Hematopoietic multipotent progenitor cell treated with erythropoietin and hydrocortisone succinate and interleukin-3 and kit ligand, for 17 days (in vitro differentiated cells): ENCODE measurements around the gene GM2A.
"Not testable (repeated sequence)": the region's sequence is repeated elsewhere in the genome, so short reads cannot be mapped to it uniquely, and the experiment has no call there.

Experiments
- DNase-seq: peaks from one replicate; pipeline ENCODE4 v3.0.0-alpha.2; 2015; ENCODE audit warnings: low spot score

The GM2A gene

DNA sequence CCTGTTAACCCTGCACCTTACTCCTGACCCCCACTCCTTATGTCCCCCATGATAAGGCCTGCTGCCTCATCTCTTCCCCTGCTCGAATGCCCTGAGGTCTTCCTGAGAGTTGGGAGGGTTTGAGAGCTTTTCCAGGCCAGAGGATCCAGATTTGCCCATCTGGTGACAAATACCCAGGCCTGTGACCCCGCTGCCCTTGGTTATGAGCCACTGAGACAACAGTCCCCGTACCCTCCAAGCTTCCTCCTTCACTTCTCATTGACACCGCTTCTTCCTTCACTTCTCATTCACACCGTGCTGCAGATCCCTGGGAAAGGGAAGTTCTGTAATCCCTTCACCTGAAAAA, 593 bp downstream of the GM2A start:
- DNase-seq, result no peak

DNA sequence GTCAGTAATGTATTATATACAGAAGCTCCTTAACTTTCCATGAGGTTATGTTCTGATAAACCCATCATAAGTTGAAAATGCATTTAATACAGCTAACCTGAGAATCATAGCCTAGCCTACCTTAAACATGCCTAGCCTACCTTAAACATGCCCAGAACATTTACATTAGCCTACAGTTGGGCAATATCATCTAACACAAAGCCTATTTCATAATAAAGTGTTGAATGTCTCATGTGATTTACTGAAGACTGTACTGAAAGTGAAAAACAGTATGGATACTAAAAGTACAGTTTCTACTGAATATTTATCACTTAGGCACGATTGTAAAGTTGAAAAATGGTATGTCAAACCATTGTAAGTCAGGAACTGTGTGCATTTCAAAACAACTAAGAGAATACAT, 1.6 kb downstream of the GM2A start:
- no peak for DNase-seq

DNA sequence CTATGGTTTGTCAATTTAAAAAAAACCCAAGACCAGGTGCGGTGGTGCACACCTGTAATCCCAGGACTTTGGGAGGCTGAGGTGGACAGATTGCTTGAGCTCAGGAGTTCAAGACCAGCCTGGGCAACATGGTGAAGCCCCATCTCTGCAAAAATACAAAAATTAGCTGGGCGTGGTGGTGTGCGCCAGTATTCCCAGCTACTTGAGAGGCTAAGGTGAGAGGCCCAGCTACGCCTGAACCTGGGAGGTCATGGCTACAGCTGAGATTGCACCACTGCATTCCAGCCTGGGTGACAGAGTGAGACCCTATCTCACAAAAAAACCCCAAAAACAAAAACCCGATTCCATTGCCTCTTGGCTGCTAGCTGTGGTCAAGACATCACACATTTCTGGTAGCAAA, 2.0 kb downstream of the GM2A start:
- not testable (repeated sequence) for DNase-seq

DNA sequence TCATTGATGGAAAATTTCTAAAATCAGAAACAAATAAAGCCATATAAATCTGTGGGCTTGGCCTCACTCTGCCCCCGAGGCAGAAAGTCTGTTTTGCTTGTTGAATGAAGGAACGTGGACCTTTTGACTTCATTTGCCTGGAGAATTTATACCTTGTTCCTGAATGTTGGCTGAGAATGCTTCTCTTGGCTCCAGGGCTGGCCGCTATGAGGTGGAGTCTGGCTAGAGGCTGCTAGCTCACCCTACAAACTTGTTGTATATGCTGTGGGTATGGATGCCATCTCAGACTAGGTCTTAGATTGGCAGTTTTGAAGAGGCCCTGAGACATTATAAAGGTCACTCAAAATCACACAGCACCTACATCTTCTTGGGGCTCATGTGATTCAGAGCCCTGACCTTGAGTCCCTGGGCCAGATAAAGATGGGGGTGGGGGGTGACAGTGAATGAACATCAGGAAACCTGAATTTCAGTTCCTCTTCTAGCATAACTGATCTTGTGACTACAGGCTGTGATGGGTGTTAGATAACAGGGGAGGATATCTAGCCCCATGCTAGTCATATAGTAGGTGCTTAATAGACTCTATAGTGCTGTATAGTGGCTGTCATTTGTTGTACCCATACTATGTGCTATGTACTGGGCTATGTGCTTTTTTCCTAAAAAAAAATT, 2.8 kb downstream of the GM2A start:
- no peak for DNase-seq

DNA sequence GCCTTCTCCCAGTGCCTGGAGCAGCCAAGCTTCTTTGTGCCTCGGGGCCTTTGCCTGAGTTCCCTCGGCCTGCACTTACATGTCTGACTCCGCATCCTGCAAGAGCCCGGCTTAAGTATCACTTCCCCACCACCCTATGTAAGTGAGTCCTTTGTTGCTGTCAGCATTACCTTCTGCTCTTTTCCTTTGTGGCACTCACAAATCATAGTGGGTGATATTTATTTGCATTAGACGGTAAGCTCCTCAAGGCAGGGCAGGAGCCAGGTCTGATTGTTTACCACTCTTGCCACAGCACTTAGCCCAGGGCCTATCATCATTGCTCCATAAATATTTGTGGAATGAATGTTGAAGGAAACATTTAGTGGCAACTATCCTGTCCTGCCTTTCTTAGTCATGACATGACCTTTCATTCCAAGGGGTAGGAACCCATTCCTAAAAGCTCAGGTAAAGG, 4.8 kb downstream of the GM2A start:
- DNase-seq, result no peak

DNA sequence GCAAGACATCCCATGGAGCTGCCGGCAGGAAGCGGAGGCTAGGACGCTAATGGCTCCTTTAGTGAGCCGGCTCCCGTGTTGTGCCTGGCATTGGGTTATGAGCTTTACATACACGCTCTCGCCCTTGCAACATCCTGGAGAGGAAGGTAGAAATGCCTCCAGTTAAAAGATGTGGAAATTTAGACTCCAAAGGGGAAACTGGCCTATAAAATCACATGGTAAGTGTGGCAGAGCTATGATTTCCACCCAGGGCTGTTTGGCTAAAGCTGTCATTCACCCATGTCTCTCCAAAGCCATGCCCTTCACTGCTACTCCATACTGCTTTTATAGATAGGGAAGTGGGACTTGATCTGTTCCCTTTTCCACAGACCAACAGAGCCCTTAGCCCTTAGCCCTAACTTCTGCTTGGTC, 5.2 kb downstream of the GM2A start:
- no peak for DNase-seq

DNA sequence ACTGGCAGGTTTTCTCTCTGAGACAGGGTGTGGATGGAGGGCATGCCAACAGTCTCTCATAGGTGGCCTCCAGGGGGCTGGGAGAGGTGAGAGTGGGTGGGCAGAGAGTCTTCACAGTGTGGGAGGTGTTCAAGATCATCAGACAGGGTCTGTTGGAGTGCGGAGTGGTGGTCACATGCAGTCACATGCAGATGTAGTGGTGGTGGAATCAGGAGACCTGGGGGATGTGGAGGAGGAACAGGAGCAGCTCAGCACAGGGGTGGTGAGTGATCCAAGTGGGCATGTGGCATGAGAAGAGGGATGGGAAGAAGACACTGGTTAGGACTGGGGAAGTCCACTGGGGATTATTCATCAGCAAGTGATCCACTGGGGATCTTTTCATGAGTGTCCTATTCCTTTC, 5.8 kb downstream of the GM2A start:
- DNase-seq, result no peak

DNA sequence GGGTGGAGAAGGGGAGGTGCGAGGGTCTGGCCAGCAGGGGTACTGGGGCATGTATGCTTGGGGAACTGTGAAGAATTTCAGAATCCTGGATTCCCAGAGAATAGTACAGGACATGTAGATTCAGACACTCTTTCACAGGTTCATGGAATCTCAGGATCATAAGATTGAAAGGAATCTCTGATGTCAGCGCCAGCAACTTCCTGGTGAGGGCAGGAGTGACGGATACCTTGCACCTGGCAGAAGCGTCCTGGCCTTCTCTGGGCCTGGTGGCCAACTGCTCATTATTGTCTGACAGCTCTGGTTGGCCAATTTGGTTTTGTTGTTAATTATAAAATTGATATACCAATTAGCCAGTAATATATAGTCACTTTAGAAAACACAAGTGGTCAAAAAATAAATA, 6.9 kb downstream of the GM2A start:
- DNase-seq, result no peak

DNA sequence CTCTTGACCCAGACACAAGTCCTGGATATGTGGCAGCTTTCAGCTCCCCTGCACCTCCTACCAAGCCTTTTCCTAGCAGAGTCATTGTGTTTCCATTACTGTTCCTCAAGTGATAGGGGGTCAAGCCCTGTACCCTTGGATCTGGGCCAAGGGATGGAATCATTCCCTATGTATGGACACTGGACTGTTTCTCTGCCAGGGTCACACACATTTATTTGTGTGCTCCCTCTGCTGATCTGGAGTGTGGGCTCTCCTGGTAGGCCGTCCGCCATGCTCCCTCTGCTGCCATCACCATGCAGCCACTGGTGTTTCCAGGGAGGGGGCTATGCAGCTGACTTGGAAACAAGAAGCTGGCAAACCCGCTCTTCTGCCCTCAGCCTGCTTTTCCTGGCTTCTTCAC, 9.5 kb downstream of the GM2A start:
- no peak for DNase-seq

DNA sequence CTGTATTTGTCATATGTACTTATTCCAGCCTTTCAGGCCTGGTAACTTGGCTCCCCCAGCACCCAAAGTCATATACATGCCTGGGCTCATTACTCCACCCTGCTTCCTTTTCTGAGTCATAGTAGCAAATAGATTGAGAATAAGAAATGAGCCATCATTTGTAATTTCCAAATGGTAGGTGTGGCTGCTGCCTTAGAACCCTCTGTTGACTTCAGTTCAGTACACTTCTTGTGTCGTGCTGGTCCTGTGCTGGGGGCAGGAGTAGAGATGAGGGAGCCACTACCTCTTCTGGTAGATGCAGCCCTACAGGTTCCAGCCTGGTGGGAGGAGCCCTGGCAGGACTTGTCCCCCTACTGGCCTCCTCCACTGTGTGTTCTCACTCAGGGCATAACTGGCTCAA, 11.1 kb downstream of the GM2A start:
- no peak for DNase-seq

DNA sequence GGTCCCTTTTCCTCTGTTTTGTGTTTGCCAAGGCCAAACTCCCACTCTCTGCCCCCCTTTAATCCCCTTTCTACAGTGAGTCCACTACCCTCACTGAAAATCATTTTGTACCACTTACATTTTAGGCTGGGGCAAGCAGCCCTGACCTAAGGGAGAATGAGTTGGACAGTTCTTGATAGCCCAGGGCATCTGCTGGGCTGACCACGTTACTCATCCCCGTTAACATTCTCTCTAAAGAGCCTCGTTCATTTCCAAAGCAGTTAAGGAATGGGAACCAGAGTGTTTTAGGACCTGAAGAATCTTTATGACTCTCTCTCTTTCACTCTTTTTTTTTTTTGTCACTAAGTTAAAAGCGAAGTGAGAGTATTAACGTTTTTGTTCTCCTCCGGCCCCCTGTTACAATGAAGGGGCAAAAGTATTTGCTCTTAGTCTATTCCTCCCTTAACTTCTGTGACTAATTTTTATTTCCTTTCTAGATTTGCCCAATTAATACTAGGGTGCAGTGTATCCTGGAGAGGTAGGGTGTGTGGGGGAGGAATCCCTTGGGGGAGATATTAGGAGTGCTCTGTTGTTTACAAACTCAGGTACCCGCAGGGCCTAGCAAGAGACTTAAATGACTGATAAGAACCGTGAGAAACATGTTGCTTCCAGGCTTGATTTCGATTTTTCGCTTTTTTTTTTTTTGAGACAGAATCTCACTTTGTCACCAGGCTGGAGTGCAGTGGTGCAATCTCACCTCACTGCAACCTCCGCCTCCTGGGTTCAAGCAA, 14.7 kb downstream of the GM2A start:
- DNase-seq, result no peak

DNA sequence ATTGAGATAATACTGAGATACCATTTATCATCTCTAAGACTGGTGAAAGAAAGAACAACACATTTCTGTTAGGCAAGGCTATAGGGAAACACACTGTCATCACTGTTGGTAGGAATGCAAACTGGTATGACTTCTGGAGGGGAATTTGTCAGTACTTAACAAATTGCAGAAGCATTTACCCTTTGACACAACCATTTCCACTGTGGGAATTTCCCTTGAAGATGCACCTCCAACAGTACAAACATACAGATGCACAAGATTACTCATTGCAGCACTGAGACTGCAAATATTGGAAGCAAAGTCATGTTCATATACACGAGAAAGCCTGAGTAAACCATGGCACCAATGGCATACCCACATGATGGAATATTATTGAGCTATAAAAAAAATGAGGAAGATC, 17.6 kb downstream of the GM2A start:
- no peak for DNase-seq

DNA sequence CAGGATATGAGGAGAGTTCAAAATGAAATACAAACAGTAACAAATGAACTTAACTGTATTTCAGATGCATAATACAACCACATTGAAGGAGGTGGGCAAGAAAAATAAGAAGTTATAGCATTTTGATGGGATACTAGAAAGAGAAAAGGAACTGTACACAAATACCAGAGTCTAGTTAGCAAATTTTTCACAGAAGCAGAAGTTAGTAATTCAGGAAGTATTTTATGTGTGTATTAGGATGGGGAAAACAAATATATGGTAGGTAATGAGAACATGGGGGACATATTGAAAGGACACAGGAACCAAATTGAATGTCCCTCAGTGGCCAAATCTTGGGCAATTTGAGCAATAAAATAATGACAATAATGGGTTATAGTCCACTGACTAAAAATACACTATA, 18.4 kb downstream of the GM2A start:
- DNase-seq, result no peak

DNA sequence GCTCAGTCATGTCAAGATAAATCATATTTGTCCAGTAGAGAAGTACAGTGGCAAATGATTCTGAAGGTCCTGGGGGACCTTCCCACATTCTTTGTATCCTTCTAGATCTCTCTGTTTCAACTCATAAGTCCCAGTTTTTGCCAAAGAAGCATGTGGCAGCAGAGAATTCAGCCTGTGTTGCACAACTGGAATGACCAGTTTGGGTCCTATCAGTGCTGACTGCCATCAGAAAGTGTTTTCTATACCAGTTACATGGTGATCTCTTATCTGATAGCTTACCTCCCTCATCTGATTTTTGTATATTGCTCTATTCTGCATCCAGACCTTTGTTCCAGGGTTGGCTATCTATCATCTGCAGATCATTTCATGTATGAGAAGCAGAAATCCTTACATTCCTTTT, 21.7 kb downstream of the GM2A start:
- no peak for DNase-seq

DNA sequence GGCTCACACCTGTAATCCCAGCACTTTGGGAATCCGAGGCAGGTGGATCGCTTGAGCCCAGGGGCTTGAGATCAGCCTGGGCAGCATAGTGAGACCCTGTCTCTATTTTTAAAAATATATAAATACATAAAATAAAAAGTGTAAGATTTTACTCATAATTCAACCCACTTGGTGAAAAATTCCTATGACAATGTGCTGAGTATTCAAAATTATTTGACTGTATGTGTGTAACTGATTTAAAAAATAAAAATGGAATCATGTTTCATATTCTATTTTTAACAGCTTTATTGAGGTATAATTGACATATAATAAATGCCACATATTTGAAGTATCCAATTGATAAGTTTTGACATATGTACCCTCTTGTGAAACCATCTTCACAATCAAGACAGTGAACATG, 22.8 kb downstream of the GM2A start:
- DNase-seq, result no peak

DNA sequence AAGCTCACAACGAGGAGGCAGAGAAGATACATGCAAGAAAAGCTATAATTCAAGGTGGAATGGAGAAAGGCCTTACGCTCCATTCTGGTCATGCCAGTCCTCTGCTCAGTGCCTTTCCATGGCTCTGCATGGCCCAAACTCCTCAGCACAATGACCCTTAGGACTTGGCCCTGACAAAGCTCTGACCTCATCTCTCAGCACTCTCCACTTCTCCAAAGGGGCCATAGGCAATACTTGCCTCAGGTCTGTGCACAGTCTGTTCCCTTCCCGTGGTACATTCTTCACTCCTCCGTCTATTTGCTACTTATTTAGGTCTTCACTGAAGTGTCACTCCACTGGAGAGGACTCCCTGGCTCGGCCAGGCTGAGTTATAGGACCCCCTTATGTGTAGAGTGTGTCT, 25.9 kb downstream of the GM2A start:
- no peak for DNase-seq

DNA sequence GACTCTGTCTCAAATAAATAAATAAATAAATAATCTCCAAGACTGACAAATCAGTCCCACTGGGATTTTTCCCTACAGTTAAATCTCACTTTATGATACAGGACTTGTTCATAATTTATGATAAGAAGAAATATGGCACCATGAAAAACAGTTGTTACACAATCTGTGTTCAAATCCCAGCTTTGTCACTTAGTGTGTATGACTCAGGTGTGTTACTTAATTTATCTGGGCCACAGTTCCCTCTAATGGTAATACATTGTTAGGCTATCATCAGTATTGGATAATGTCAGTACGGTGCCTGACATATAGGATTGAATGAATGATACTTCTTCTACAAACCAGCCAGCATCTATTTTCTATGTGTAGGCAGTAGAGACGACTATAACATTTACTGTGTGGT, 27.5 kb downstream of the GM2A start:
- no peak for DNase-seq

DNA sequence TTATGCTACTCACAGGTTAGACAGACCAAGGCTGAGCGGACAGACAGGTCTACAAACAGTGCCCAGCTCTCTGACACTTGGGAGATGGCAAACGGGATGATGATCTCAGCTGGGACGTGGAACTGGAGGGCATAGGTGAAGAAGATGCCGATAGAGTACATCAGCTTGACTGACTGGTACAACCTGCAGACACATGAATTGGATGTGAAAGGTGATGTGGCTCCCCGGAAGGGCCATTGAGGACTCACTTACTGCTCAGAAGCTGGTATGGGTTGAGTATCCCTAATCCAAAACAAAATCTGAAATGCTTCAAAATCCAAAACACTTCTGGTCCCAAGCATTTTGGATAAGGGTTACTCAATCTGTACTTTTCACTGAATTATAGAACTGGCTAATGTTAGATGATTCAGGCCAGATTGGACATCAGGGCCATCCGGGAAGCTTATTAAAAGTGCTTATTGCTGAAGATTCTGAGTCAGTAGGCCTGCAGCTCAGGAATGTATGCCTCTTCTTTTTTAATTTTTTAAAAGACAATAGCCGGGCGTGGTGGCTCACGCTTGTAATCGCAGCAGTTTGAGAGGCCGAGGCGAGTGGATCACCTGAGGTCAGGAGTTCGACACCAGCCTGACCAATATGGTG, 28.1 kb downstream of the GM2A start:
- no peak for DNase-seq

DNA sequence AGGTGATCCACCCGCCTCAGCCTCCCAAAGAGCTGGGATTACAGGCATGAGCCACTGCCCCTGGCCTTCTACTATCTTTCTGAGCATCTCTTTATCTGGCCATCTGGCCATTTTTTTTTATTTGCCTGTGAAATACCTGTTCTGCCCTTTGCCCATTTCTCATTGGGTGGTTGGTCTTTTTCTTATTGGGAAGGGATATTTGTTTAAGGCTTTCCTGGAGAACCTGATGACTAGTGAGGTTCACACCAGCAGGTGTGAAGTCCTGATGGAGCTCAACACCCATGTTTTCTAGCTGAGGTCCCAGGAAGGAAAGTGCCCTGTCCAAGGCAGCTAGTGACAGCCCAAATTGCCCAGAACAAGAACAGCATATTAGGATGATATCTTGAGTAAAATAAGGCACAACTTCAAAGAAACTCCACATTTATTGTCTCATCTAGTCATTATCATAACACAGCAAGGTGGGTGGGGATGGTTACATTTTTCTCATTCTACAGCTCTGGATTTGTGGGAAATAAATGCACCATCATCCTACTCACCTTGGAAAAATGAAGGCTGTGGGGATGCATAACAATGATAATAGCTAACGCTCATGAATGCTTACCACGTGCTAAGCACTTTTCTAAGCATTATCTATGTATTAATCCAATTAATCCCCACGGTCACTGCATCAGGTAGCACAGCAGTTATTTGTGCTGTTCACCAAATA, 30.3 kb downstream of the GM2A start:
- no peak for DNase-seq

DNA sequence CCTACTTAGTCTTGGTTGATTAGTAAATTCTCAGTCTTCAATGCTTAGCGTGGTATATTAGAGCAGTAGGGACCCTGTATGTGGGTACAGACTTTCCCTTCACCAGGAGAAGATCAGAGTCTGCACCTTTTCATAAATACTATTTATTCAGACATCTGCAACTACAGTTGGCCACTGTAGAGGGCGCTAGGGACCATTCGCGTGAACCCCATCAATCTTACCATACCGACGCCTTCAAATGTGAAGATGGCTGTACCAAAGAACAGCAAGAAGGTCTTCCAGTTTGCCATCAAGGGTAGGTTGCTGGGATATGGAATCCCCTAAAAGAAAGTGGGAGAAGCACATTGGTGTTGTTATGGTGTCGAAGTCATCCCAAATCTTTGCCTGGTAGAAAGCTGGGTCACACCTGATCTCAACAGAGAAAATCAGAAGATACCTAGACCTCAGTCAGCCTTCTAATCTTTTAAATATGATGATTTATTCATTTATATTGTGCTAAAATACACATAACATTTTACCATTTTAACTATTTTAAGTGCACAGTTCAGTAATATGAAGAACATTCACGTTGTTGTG, 31.5 kb downstream of the GM2A start:
- DNase-seq, result no peak

DNA sequence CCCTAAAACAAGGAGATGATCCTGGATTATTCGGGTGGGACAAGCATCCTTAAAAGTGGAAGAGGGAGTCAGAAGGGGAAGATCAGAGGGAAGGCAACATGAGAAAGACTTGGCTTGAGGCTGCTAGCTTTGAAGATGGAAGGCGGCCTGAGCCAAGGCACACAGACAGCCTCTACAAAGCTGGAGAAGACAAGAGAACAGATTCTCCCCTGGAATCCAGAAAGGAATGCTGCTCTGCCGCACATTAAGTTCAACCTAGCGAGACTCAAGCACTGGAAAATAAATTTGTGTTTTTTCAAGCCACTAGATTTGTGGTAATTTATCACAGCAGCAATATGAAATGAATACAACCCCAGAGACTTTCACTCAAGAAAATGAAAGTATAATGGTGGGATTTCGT, 32.7 kb downstream of the GM2A start:
- DNase-seq, result no peak

DNA sequence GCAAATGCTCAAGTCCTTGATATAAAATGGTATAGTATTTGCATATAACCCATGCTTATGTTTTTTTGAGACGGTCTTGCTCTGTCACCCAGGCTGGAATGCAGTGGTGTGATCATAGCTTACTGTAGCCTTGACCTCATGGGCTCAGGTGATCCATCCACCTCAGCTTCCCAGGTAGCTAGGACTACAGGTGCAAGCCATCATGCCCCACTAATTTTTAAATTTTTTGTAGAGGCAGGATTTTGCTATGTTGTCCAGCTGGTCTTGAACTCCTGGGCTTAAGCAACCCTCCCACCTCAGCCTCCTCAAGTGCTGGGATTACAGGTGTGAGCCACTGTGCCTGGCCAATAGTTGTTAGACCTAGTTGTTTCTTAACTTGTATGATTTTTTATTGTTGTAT, 33.3 kb downstream of the GM2A start:
- no peak for DNase-seq

DNA sequence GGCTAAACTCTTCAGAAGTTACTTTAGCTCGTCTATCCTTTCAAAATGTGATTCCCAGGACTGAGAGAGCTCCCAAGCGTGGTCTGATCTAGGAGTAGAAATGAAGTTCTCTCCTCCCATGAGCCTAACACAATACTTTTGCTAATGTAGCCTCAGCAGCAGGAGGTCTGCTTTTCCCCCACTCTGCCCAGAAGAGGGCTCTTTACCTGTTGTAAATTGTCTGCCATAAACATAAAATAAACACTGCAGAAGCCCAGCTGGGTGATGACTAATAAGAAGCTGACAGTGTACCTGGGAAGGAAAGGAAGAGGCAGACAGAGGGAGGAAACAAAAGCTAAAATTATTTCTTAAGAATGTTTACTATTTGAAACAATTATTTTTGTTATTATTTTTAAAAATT, 35.2 kb downstream of the GM2A start:
- no peak for DNase-seq
